BE2C (cell line): ENCODE data around the gene ATP5F1D.

Source experiments
- DNase-seq: peaks from one replicate; pipeline ENCODE4 v3.0.0-alpha.2; 2020
- H3K27me3 ChIP-seq: fragments of 250-450 bp; sonication (Bioruptor Pico); 2 replicates; pipeline ENCODE4 v1.5.1; 2020; ENCODE audit warnings: mild to moderate bottlenecking
- H3K36me3 ChIP-seq: fragments of 250-450 bp; sonication (Bioruptor Pico); 2 replicates; pipeline ENCODE4 v1.5.1; 2020; ENCODE audit warnings: mild to moderate bottlenecking
- H3K4me1 ChIP-seq: fragments of 250-450 bp; sonication (Bioruptor Pico); 2 replicates; pipeline ENCODE4 v1.5.1; 2020
- H3K4me3 ChIP-seq: 2 replicates; pipeline ENCODE4 v1.5.1; 2011; ENCODE audit warnings: low read depth, low read length
- H3K9me3 ChIP-seq: fragments of 250-450 bp; sonication (Bioruptor Pico); 2 replicates; pipeline ENCODE4 v1.5.1; 2020
- TF ChIP-seq, protein P1 (sequence below): IDR thresholded peaks from 2 replicates; pipeline ENCODE4 v1.5.1; 2012; ENCODE audit warnings: mild to moderate bottlenecking, low read depth, low read length

The ATP5F1D gene

DNA sequence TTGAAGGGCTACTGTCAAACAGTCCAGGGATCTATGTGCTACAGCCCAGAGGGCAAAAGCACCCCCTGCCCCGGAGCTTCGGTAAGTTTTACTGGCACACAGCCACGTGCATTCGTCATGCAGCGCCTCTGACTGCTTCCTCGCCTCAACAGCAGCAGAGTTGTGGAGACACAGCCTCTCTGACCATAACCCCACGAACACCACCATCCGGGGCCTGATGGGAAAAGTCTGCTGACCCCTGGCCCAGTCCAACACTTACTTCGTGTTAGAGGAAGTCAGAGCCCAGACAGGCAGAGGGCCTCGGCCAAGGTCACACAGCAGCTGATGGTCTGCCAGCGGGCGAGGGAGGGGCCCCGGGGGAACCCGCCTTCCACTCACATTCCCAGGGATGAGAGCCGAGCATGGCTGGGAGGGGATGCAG is 8.9 kb upstream of the ATP5F1D start:
- Histone ChIP-seq H3K27me3 (no peaks in the 10 kb centered on the region), H3K36me3 (peaks cover 25% of the 10 kb centered on the region), H3K4me3 (no peak overlapping the region), H3K9me3 (no peaks in the 10 kb centered on the region), H3K4me1 (peaks cover 10% of the 10 kb centered on the region)
- DNase-seq: no peak
- TF ChIP-seq, protein P1, sequence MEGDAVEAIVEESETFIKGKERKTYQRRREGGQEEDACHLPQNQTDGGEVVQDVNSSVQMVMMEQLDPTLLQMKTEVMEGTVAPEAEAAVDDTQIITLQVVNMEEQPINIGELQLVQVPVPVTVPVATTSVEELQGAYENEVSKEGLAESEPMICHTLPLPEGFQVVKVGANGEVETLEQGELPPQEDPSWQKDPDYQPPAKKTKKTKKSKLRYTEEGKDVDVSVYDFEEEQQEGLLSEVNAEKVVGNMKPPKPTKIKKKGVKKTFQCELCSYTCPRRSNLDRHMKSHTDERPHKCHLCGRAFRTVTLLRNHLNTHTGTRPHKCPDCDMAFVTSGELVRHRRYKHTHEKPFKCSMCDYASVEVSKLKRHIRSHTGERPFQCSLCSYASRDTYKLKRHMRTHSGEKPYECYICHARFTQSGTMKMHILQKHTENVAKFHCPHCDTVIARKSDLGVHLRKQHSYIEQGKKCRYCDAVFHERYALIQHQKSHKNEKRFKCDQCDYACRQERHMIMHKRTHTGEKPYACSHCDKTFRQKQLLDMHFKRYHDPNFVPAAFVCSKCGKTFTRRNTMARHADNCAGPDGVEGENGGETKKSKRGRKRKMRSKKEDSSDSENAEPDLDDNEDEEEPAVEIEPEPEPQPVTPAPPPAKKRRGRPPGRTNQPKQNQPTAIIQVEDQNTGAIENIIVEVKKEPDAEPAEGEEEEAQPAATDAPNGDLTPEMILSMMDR: no peak

DNA sequence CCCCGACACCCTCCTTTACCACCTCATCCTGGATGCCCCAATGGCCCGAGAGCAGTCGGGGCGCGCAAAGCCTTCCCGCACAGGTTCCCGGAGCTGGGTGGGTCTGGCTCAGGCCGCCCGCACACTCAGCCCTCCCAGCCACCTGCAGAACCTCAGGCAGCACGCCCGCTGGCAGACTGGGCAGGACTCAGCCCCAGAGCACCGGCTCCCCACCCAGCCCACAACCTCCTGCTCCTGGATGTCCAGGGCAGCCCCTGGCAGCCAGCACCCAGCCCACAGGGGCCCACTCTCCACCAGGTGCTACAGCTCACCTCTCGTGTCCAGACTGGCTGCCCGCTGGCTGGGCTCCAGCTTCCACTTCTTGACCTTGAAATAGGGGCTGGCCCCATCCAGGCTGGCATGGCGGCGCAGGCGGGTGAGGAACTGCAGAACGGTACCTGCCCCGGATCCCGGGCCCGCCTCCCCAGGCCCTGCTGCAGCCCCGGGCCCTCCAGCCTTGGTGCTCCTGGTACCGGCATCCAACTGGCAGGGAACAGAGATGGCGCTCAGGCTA is 8.4 kb upstream of the ATP5F1D start:
- Histone ChIP-seq H3K4me1 (peaks cover 10% of the 10 kb centered on the region), H3K36me3 (peaks cover 21% of the 10 kb centered on the region), H3K27me3 (no peaks in the 10 kb centered on the region), H3K4me3 (no peak overlapping the region), H3K9me3 (no peaks in the 10 kb centered on the region)
- DNase-seq: no peak
- TF ChIP-seq, protein P1: no peak

DNA sequence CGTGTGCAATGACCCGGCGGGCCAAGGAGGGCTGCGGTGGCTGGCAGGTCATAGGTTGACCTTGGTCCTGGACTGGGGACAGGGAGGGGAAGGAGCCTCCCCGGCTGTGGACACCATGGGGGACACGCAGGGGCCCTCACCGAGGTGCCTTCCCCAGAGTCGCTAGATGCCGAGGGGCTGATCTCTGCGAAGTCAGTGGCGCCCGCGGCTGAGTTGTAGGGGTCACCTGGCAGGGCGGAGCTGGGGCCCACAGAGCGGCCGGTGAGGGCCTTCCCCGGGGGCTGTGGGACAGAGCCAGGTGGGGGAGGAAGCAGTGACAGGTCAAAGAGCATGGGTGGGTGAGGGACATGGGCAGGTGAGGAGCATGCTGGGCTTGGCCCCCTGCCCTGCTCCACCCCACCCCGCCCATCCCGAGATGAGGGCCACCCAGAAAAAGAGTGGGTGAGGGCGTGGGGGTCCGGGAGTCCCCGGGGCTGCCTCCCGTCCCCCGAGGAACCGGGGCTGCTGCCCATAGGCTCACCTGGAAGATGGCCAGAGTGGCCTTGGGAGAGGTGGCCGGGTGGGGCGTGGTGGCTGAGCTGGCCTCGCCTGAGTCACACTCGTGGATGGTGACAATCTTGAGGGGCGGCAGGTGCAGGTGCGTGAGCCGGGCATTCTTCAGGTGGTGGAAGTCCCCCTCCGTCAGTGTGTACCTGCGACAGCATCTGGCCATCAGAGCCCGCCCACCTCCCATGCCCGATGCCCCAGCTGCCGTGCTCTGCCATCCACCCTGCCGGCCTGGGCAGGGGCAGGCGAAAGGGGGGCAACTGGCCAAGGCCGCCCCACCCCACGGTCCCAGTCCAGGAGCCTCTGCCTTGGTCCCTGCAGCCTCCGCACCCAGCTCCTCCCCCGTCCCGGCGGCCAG is 7.2 kb upstream of the ATP5F1D start:
- DNase-seq: no peak
- TF ChIP-seq, protein P1: no peak
- H3K9me3 ChIP-seq: no peaks in the 10 kb centered on the region
- H3K36me3 ChIP-seq: peaks cover 21% of the 10 kb centered on the region
- H3K4me1 ChIP-seq: peaks cover 10% of the 10 kb centered on the region
- no peak overlapping the region for H3K4me3 ChIP-seq
- H3K27me3 ChIP-seq: no peaks in the 10 kb centered on the region

DNA sequence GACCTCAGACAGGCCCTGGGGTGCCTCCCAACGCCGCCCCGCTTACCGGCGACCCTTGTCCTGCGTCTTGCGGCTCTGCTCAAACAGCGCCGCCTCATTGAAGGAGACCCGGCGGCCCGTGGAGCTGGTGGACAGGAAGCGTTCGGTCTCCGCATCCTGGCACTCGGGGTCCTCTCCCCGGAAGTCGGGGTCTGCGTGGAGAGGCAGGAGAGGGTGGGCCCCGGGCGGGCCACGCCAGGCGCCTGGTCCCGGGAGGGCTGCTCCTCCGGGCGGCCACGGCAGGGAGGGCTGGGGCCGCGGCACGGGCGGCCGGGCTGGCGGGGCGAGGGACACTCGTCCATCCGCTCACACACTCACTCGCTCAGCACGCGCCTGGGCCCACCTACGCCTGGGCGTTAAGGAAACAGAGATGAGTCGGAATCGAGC is 6.6 kb upstream of the ATP5F1D start:
- Histone ChIP-seq H3K27me3 (no peaks in the 10 kb centered on the region), H3K4me3 (no peak overlapping the region), H3K9me3 (no peaks in the 10 kb centered on the region), H3K36me3 (peaks cover 21% of the 10 kb centered on the region), H3K4me1 (peaks cover 14% of the 10 kb centered on the region)
- DNase-seq: no peak
- TF ChIP-seq, protein P1: no peak

DNA sequence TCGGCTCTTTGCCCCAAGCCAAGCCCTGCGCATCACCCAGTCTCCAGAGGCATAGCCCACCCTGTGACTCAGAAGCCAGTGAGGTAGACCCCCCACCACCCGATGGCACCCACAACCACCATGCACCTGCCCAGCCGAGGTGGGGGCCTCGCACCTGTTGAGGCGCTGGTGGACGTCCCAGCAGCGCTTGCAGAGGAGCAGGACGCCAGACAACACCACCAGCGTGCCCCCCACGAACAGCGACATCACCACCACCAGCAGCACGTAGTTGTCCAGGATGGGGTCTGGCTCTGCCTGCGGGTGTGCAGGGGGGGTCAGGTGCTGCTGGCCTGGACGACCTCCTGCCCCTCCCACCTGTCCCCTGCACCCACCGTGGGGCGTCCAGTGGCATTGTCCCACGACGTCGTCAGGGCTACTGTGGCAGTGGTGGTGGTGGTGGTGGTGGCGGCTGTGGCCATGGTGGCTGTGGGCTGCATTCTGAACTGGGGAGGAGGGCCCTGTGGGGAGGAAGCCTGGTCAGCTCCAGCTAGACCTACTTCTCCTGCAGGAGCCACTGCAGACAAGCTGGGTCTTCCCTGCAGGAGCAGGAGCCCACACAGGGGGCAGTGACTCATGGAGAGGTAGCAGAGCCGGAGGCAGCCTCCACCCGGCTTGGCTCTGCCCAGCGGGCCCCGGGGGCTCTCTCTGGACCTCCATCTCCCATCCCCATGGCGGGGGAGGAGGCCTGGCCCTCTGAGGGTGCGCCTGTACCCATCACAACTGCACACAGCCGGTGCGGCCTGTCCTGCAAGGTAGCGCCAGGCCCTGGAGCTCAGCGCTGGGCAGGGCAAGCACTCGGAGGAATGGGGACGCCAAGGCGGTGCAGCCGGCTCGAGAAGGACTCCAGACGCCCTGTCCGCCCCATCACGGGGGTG is 5.7 kb upstream of the ATP5F1D start:
- no peaks in the 10 kb centered on the region for H3K27me3 ChIP-seq
- TF ChIP-seq, protein P1: no peak
- no peak for DNase-seq

More for the DNA sequence above, 5.7 kb upstream of the ATP5F1D start:
- Histone ChIP-seq H3K4me3 (peak overlapping the region; percentile 52), H3K4me1 (peaks cover 14% of the 10 kb centered on the region), H3K36me3 (peaks cover 21% of the 10 kb centered on the region), H3K9me3 (no peaks in the 10 kb centered on the region)
